ENCODE results near the gene RNF212B.

The RNF212B gene

DNA sequence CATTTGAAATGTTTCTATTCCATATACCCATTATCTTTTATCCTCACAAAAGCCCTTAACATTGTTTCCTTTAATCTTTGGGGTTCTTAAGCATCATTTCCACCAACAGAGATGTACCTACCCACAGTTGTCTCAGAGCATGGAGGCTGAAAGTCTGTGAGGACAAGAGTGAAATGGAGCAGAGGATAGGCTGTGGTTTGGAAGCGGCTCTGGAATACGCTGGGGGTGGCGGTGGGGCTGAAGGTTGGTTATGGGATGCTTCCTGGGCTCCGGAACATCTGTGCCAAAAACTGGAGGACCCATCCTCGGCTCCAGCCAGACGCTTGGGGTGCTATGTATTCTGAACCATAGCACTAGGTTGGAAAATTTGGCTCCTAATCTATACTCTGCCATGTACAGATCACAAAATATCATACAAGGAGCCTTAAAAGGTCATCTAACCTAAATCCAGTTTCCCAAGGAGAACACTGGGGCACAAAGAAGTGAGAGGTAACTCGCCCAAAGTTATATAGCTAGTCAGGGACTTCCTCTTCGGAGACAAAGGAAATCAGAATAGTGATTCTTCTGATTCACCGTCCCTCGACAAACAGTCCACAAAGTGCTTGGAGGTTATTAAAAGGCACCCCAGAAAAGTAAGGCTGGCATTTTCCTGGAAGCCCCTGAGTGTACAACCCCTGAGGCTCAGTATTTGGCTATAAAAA, 62.4 kb downstream of the RNF212B start:
- no peaks in the 10 kb centered on the region for H3K27me3 ChIP-seq (ENCODE audit: control insufficient read depth, low read length)
- TF ChIP-seq EZH2phosphoT487 (IDR thresholded peaks at IDR 0.05; ENCODE audit: borderline replicate concordance, low read length): no peak
- TF ChIP-seq, protein P1, sequence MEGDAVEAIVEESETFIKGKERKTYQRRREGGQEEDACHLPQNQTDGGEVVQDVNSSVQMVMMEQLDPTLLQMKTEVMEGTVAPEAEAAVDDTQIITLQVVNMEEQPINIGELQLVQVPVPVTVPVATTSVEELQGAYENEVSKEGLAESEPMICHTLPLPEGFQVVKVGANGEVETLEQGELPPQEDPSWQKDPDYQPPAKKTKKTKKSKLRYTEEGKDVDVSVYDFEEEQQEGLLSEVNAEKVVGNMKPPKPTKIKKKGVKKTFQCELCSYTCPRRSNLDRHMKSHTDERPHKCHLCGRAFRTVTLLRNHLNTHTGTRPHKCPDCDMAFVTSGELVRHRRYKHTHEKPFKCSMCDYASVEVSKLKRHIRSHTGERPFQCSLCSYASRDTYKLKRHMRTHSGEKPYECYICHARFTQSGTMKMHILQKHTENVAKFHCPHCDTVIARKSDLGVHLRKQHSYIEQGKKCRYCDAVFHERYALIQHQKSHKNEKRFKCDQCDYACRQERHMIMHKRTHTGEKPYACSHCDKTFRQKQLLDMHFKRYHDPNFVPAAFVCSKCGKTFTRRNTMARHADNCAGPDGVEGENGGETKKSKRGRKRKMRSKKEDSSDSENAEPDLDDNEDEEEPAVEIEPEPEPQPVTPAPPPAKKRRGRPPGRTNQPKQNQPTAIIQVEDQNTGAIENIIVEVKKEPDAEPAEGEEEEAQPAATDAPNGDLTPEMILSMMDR (IDR thresholded peaks at IDR 0.05; ENCODE audit: low read depth, low read length, poor library complexity, severe bottlenecking): no peak
- H3K27ac ChIP-seq (ENCODE audit: low read depth, low read length): no peak overlapping the region

DNA sequence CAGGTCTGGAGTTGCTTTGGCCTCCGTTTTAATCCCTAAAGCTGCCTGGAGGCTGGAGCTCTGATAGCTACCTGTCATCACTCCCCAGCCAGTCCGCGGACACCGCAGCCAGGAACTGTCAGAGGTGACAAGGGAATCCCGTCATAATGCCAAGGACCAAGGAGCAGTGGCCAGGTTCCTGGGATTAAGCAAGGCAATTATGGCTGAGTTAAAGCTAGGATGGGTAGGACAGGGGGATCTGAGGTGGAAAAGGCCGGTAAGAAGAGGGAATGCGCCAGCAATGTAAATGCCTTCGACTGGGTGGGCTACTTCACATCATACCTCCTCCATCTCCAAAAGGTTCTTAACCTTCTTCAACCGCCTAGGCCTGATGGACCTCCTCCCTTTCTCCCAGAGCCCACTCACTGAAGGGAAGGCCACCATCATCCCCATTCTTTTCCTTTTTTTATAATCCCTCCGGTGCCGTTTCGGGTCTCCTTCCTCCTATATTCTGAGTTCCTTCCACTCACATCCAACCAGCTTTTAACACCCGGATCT, 63.0 kb downstream of the RNF212B start:
- no peaks in the 10 kb centered on the region for H4K20me1 ChIP-seq (ENCODE audit: control insufficient read depth, insufficient read depth, low read depth, low read length)
- peaks cover 21% of the 10 kb centered on the region for H3K79me2 ChIP-seq (ENCODE audit: control insufficient read depth, low read length)
- TF ChIP-seq, protein P1 (IDR thresholded peaks at IDR 0.05; ENCODE audit: low read depth, low read length, poor library complexity, severe bottlenecking): no peak
- TF ChIP-seq EZH2phosphoT487 (IDR thresholded peaks at IDR 0.05; ENCODE audit: borderline replicate concordance, low read length): no peak
- H3K4me1 ChIP-seq (ENCODE audit: control insufficient read depth, low read length): peaks cover 34% of the 10 kb centered on the region
- H3K9me2 ChIP-seq (replicated peaks; ENCODE audit: control insufficient read depth, low read length): no peaks in the 10 kb centered on the region
- peaks cover 15% of the 10 kb centered on the region for H3F3A ChIP-seq (ENCODE audit: control insufficient read depth, insufficient read depth)
- peak overlapping the region; percentile 83 for H3K4me3 ChIP-seq (ENCODE audit: low read length)
- no peaks in the 10 kb centered on the region for H3K27me3 ChIP-seq (ENCODE audit: control insufficient read depth, low read length)
- H3K9me3 ChIP-seq (ENCODE audit: control insufficient read depth, insufficient read depth, low read length): no peaks in the 10 kb centered on the region
- peaks cover 47% of the 10 kb centered on the region for H3K36me3 ChIP-seq (ENCODE audit: control insufficient read depth, low read length)
- peak overlapping the region; percentile 78 for H3K4me2 ChIP-seq (ENCODE audit: low read length)
- H3K27ac ChIP-seq (ENCODE audit: low read depth, low read length): peak overlapping the region; percentile 5; the same call in 1 of the 2 replicates

More for the DNA sequence above, 62.4 kb downstream of the RNF212B start:
- H3K9me2 ChIP-seq (replicated peaks; ENCODE audit: control insufficient read depth, low read length): no peaks in the 10 kb centered on the region
- H3K4me1 ChIP-seq (ENCODE audit: control insufficient read depth, low read length): peaks cover 31% of the 10 kb centered on the region
- peak overlapping the region; percentile 83 for H3K4me3 ChIP-seq (ENCODE audit: low read length)
- peak overlapping the region; percentile 78 for H3K4me2 ChIP-seq (ENCODE audit: low read length)
- peaks cover 47% of the 10 kb centered on the region for H3K36me3 ChIP-seq (ENCODE audit: control insufficient read depth, low read length)
- H4K20me1 ChIP-seq (ENCODE audit: control insufficient read depth, insufficient read depth, low read depth, low read length): no peaks in the 10 kb centered on the region
- peaks cover 21% of the 10 kb centered on the region for H3F3A ChIP-seq (ENCODE audit: control insufficient read depth, insufficient read depth)
- H3K9me3 ChIP-seq (ENCODE audit: control insufficient read depth, insufficient read depth, low read length): no peaks in the 10 kb centered on the region
- peaks cover 19% of the 10 kb centered on the region for H3K79me2 ChIP-seq (ENCODE audit: control insufficient read depth, low read length)

DNA sequence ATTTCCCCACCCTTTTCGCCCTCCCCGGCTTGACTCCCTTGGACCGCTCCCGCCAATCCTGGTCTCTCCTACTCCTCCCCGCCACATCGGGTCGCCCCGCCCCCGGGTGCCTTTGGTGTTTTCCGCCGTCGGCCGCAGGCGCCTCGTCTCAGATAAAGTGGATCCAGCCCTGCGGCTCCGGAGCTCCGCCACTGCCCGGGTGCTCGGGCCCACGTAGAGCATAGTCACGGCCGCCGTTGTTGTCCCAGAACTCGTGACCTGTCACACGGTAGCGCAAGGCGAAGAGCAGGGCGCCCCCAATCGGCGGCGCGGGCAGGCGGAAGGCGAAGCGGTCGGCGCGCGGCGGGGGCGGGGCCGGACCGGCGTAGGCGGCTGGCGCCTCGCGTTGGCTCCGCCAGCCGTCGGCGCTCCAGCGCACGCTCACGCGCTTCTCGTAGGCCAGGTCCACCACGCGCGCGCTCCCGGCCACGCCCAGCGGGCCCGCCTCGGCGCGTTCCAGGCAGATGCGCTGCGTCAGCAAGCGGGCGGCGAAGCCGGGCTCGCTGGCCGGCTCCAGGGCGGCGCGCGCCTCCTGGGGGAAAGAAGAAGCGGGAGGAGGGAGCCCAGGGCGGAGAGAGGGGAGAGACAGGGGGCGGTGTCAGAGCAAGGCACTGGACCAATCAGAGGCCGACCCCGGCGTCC, 63.7 kb downstream of the RNF212B start:
- peaks cover 43% of the 10 kb centered on the region for H3K36me3 ChIP-seq (ENCODE audit: control insufficient read depth, low read length)
- H3K9me3 ChIP-seq (ENCODE audit: control insufficient read depth, insufficient read depth, low read length): no peaks in the 10 kb centered on the region
- peaks cover 40% of the 10 kb centered on the region for H3K4me1 ChIP-seq (ENCODE audit: control insufficient read depth, low read length)
- no peaks in the 10 kb centered on the region for H4K20me1 ChIP-seq (ENCODE audit: control insufficient read depth, insufficient read depth, low read depth, low read length)
- peaks cover 10% of the 10 kb centered on the region for H3F3A ChIP-seq (ENCODE audit: control insufficient read depth, insufficient read depth)
- TF ChIP-seq EZH2phosphoT487 (IDR thresholded peaks at IDR 0.05; ENCODE audit: borderline replicate concordance, low read length): no peak
- TF ChIP-seq, protein P1 (IDR thresholded peaks at IDR 0.05; ENCODE audit: low read depth, low read length, poor library complexity, severe bottlenecking): peak; percentile 74
- H3K27ac ChIP-seq (ENCODE audit: low read depth, low read length): peak overlapping the region; percentile 81
- H3K27me3 ChIP-seq (ENCODE audit: control insufficient read depth, low read length): no peaks in the 10 kb centered on the region
- peaks cover 27% of the 10 kb centered on the region for H3K79me2 ChIP-seq (ENCODE audit: control insufficient read depth, low read length)
- H3K4me3 ChIP-seq (ENCODE audit: low read length): peak overlapping the region; percentile 83
- H3K9me2 ChIP-seq (replicated peaks; ENCODE audit: control insufficient read depth, low read length): no peaks in the 10 kb centered on the region
- H3K4me2 ChIP-seq (ENCODE audit: low read length): peak overlapping the region; percentile 78

Data from DOHH2 (cell line).